Measurements from ENCODE around the gene GSG1. TPM values are rescaled to one million over a fixed set of nuclear protein-coding genes. Genes with fewer than 3 reads are reported as not detected.
A peak's percentile ranks its signal among the peaks of the same experiment; 100 is the strongest.

The GSG1 gene
- total RNA-seq, 1 donor from 2014 or later: 0.23 TPM

DNA sequence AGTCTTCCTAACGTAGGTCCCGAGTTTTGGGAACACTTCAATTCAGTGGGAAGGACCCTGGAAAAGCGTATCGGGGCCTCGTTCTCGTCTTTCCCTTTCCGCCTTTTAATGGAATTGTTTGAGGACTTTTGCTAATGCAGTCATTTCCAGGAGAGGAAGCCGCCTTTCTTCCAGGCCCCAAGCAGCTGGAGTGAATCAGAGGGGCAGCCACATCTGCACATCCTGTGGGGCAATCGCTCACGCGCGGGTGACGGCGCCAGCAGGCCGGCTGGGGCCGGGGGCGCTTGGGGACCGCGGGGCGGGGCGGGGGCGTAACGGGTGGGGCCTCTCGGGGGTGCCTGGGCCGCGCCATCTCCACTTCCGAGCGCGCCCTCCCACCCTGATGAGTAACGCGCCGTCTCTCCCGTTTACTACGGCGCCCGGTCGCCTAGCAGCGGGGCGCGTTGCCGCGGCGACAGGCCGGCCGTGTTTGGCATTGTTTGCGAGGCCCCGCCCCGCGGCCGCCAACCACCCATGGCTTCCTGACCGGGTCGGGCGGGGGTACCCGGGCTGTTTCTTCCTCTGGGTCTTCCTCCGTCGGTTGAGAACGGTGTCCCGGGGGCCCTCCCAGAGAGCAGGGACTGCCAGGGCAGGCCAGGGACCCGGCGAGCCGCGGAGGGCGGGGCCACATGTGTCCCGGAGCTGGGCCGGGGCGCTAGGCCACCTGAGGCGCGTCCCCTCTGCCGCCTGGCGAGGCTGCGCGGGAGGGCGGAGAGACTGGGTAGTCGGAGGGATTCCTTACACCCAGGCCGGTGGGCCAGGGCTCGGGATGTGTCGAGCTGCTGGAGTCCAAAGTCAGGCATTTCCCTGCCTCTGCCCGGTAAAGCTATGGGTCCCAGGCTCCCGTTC lies 2.3 kb downstream of the GSG1 start:
- Mint-ChIP-seq H3K27ac (ENCODE audit: unreplicated experiment) (peak overlapping the region; percentile 97), H3K9me3 (ENCODE audit: unreplicated experiment) (no peaks in the 10 kb centered on the region), H3K4me3 (ENCODE audit: unreplicated experiment) (peak overlapping the region; percentile 76), H3K27me3 (ENCODE audit: low read depth, unreplicated experiment) (no peaks in the 10 kb centered on the region), H3K36me3 (ENCODE audit: low read depth, unreplicated experiment) (no peaks in the 10 kb centered on the region), H3K4me1 (ENCODE audit: low read depth, unreplicated experiment) (peaks cover 44% of the 10 kb centered on the region)
- H3K9me3 ChIP-seq (ENCODE audit: insufficient read depth, low read depth, low read length): no peaks in the 10 kb centered on the region
- peak overlapping the region; percentile 57 for H3K4me3 ChIP-seq (ENCODE audit: insufficient read depth, low read depth, low read length)
- peaks cover 46% of the 10 kb centered on the region for H3K4me1 ChIP-seq (ENCODE audit: insufficient read depth, low read length)
- TF ChIP-seq EZH2 (IDR thresholded peaks at IDR 0.05; ENCODE audit: insufficient read depth, low read length): no peak
- TF ChIP-seq, protein P1, sequence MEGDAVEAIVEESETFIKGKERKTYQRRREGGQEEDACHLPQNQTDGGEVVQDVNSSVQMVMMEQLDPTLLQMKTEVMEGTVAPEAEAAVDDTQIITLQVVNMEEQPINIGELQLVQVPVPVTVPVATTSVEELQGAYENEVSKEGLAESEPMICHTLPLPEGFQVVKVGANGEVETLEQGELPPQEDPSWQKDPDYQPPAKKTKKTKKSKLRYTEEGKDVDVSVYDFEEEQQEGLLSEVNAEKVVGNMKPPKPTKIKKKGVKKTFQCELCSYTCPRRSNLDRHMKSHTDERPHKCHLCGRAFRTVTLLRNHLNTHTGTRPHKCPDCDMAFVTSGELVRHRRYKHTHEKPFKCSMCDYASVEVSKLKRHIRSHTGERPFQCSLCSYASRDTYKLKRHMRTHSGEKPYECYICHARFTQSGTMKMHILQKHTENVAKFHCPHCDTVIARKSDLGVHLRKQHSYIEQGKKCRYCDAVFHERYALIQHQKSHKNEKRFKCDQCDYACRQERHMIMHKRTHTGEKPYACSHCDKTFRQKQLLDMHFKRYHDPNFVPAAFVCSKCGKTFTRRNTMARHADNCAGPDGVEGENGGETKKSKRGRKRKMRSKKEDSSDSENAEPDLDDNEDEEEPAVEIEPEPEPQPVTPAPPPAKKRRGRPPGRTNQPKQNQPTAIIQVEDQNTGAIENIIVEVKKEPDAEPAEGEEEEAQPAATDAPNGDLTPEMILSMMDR (IDR thresholded peaks at IDR 0.05; ENCODE audit: insufficient read depth, low read depth, low read length): no peak
- no peaks in the 10 kb centered on the region for H3K36me3 ChIP-seq (ENCODE audit: insufficient read depth, low read length)
- FAIRE-seq (no peak), DNase-seq (ENCODE audit: low read depth) (peak; percentile 72)
- H3K9ac ChIP-seq (ENCODE audit: low read length): peak overlapping the region; percentile 94
- peak overlapping the region; percentile 66 for H2AFZ ChIP-seq (ENCODE audit: low read depth, low read length)
- H3K27me3 ChIP-seq (ENCODE audit: insufficient read depth, low read length): no peaks in the 10 kb centered on the region
- H3K4me2 ChIP-seq (ENCODE audit: low read length): peak overlapping the region; percentile 88
- peak overlapping the region; percentile 98 for H3K27ac ChIP-seq (ENCODE audit: low read depth, low read length)
- no peaks in the 10 kb centered on the region for H4K20me1 ChIP-seq (ENCODE audit: insufficient read depth, low read length)
- no peaks in the 10 kb centered on the region for H3K79me2 ChIP-seq (ENCODE audit: insufficient read depth, low read length)

DNA sequence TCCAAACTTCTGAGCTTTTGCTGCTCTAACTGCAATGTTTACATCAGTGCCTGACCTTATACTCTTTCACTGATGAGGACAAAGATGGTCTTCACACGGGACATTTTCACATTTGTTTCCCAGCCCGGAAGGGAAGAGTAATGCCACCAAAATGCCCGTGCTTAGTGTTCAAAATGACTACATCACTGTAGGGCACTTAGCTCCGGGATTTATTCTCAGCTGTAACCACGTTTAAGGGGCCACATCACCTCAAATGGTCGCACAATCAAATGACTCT lies 2.9 kb downstream of the GSG1 start:
- Histone ChIP-seq H3K27me3 (ENCODE audit: insufficient read depth, low read length) (no peaks in the 10 kb centered on the region), H3K4me2 (ENCODE audit: low read length) (peak overlapping the region; percentile 88), H3K27ac (ENCODE audit: low read depth, low read length) (peak overlapping the region; percentile 98), H3K4me3 (ENCODE audit: insufficient read depth, low read depth, low read length) (peak overlapping the region; percentile 57), H3K79me2 (ENCODE audit: insufficient read depth, low read length) (no peaks in the 10 kb centered on the region), H3K36me3 (ENCODE audit: insufficient read depth, low read length) (no peaks in the 10 kb centered on the region), H3K9ac (ENCODE audit: low read length) (peak overlapping the region; percentile 94), H3K9me3 (ENCODE audit: insufficient read depth, low read depth, low read length) (no peaks in the 10 kb centered on the region), H4K20me1 (ENCODE audit: insufficient read depth, low read length) (no peaks in the 10 kb centered on the region), H3K4me1 (ENCODE audit: insufficient read depth, low read length) (peaks cover 46% of the 10 kb centered on the region), H2AFZ (ENCODE audit: low read depth, low read length) (peak overlapping the region; percentile 58)
- Mint-ChIP-seq H3K36me3 (ENCODE audit: low read depth, unreplicated experiment) (no peaks in the 10 kb centered on the region), H3K27me3 (ENCODE audit: low read depth, unreplicated experiment) (no peaks in the 10 kb centered on the region), H3K9me3 (ENCODE audit: unreplicated experiment) (no peaks in the 10 kb centered on the region), H3K4me1 (ENCODE audit: low read depth, unreplicated experiment) (peaks cover 44% of the 10 kb centered on the region), H3K27ac (ENCODE audit: unreplicated experiment) (peak overlapping the region; percentile 97), H3K4me3 (ENCODE audit: unreplicated experiment) (peak overlapping the region; percentile 76)
- TF ChIP-seq, protein P1 (IDR thresholded peaks at IDR 0.05; ENCODE audit: insufficient read depth, low read depth, low read length): no peak
- no peak for TF ChIP-seq EZH2 (IDR thresholded peaks at IDR 0.05; ENCODE audit: insufficient read depth, low read length)
- FAIRE-seq: no peak
- DNase-seq (ENCODE audit: low read depth): no peak
